ENCODE measurements around the gene ZNF366.

DNA sequence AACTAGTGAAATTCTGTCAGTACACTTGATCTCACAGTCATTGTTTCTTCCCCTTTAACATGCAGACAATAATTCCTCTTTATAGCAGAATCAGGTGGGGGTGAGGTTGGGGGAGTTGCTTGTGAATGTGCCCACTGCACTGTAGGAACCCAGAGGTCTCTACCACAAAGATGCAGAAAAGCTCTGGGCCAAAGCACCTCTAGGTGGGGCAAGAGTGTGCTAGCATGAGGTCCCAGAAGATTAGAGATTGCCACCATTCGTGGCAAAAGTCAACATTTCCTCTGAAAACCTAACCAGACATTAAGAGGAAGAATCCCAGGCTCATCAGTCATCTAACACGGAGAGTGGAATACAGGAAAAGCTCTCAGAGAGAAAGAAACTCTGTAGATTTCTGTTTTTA lies 112.5 kb downstream of the ZNF366 start:
- TF ChIP-seq, protein P1, sequence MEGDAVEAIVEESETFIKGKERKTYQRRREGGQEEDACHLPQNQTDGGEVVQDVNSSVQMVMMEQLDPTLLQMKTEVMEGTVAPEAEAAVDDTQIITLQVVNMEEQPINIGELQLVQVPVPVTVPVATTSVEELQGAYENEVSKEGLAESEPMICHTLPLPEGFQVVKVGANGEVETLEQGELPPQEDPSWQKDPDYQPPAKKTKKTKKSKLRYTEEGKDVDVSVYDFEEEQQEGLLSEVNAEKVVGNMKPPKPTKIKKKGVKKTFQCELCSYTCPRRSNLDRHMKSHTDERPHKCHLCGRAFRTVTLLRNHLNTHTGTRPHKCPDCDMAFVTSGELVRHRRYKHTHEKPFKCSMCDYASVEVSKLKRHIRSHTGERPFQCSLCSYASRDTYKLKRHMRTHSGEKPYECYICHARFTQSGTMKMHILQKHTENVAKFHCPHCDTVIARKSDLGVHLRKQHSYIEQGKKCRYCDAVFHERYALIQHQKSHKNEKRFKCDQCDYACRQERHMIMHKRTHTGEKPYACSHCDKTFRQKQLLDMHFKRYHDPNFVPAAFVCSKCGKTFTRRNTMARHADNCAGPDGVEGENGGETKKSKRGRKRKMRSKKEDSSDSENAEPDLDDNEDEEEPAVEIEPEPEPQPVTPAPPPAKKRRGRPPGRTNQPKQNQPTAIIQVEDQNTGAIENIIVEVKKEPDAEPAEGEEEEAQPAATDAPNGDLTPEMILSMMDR (IDR thresholded peaks at IDR 0.05): peak in 4 of 6 experiments; percentile 13 to 35 (median 21)
- no peak for TF ChIP-seq POLR2A (IDR thresholded peaks at IDR 0.05)
